ENCODE results near the gene APH1A.

GRCh38 chr1:150221552-150221951 lies 47.3 kb downstream of the APH1A start:
- TF ChIP-seq FOSL2 (CRISPR knock-in tag; IDR thresholded peaks at IDR 0.05) = no peak
- TF ChIP-seq ZNF343 (CRISPR knock-in tag; IDR thresholded peaks at IDR 0.05) = no peak
- no peak for TF ChIP-seq ZNF737 (CRISPR knock-in tag; IDR thresholded peaks at IDR 0.05; ENCODE audit: borderline replicate concordance)
- TF ChIP-seq MAFK (conservative IDR thresholded peaks at IDR 0.05 in 1 of 2, IDR thresholded peaks at IDR 0.05 in 1 of 2; ENCODE audit: low read length in 2 of 2) = no peak
- no peak for TF ChIP-seq EZH2 (conservative IDR thresholded peaks at IDR 0.05; ENCODE audit: low read depth, low read length)
- no peak for TF ChIP-seq KDM5B (CRISPR knock-in tag; IDR thresholded peaks at IDR 0.05; ENCODE audit: borderline replicate concordance)
- TF ChIP-seq ZNF235 (CRISPR knock-in tag; IDR thresholded peaks at IDR 0.05; ENCODE audit: borderline replicate concordance) = no peak
- TF ChIP-seq ZNF101 (CRISPR knock-in tag; IDR thresholded peaks at IDR 0.05; ENCODE audit: borderline replicate concordance, low read depth) = no peak
- no peak for TF ChIP-seq SP1 (IDR thresholded peaks at IDR 0.05)
- no peak for TF ChIP-seq SP1 (CRISPR knock-in tag; IDR thresholded peaks at IDR 0.05)
- no peak for TF ChIP-seq ZKSCAN1 (IDR thresholded peaks at IDR 0.05; ENCODE audit: low read length)
- no peak for TF ChIP-seq HINFP (CRISPR knock-in tag; IDR thresholded peaks at IDR 0.05; ENCODE audit: low read depth)

Measured in HepG2 (cell line).